SU-DHL-6 (cell line): ENCODE results near the gene CWC25.

Experiments used
- EZH2phosphoT487 ChIP-seq: fragments of 200-600 bp; sonication (generic), shearing (Covaris generic); conservative IDR thresholded peaks from 2 replicates; pipeline ENCODE4 v1.6.1; 2018; ENCODE audit warnings: mild to moderate bottlenecking, antibody characterized with exemption, low read length, moderate library complexity, mixed read lengths
- TF ChIP-seq, protein P1 (sequence below): fragments of 200-600 bp; sonication (generic); IDR thresholded peaks from one replicate; pipeline ENCODE4 v1.5.1; 2017; ENCODE audit warnings: antibody characterized with exemption, mild to moderate bottlenecking, low read length, moderate library complexity; ENCODE audit not compliant: insufficient read depth, poor library complexity, severe bottlenecking

DNA sequence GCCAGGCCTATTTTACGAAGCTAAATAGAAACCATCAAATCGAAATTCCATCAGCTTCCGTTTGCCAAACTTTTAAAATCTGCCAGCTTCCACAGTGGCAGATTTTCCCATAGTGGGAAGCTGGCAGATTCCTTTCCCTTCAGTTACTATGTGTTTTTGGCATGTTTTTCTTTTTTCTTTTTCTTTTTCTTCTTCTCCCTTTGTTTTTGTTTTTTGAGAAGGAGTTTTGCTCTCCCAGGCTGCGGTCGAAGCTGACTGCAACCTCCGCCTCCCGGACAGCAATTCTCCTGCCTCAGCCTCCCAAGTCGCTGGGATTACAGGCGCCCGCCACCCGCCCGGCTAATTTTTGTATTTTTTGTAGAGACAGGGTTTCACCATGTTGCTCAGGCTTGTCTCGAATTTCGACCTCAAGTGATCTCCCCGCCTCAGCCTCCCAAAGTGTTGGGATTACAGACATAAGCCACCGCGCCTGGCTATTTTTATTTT, 684 bp upstream of the CWC25 start:
- TF ChIP-seq, protein P1, sequence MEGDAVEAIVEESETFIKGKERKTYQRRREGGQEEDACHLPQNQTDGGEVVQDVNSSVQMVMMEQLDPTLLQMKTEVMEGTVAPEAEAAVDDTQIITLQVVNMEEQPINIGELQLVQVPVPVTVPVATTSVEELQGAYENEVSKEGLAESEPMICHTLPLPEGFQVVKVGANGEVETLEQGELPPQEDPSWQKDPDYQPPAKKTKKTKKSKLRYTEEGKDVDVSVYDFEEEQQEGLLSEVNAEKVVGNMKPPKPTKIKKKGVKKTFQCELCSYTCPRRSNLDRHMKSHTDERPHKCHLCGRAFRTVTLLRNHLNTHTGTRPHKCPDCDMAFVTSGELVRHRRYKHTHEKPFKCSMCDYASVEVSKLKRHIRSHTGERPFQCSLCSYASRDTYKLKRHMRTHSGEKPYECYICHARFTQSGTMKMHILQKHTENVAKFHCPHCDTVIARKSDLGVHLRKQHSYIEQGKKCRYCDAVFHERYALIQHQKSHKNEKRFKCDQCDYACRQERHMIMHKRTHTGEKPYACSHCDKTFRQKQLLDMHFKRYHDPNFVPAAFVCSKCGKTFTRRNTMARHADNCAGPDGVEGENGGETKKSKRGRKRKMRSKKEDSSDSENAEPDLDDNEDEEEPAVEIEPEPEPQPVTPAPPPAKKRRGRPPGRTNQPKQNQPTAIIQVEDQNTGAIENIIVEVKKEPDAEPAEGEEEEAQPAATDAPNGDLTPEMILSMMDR = no peak
- no peak for TF ChIP-seq EZH2phosphoT487
